HG03159 (cell line): Measurements from ENCODE around the gene MARCHF10.

Experiments
- ATAC-seq: cut with Tn5 transposase; IDR thresholded peaks from one replicate; pipeline ENCODE4 v1.9.1; 2021; ENCODE audit warnings: mild to moderate bottlenecking, moderate library complexity; ENCODE audit not compliant: unreplicated experiment

Gene MARCHF10

GRCh38 chr17:62822080-62822904 lies 14.2 kb upstream of the MARCHF10 start:
- no peak for ATAC-seq

- no peak for ATAC-seq
These were observed 13.3 kb upstream of the MARCHF10 start for GRCh38 chr17:62821189-62822079.

- no peak for ATAC-seq
These were observed 11.6 kb upstream of the MARCHF10 start for GRCh38 chr17:62819511-62820221.

- ATAC-seq = no peak
These were observed 10.4 kb upstream of the MARCHF10 start for GRCh38 chr17:62818526-62818925.

GRCh38 chr17:62816282-62816839 lies 8.2 kb upstream of the MARCHF10 start:
- ATAC-seq = no peak

GRCh38 chr17:62809656-62810055 lies 1.5 kb upstream of the MARCHF10 start:
- no peak for ATAC-seq

- no peak for ATAC-seq
These were observed 459 bp upstream of the MARCHF10 start for GRCh38 chr17:62808576-62808970.

GRCh38 chr17:62805234-62805633 lies 2.9 kb downstream of the MARCHF10 start:
- ATAC-seq = no peak

- no peak for ATAC-seq
These were observed 3.3 kb downstream of the MARCHF10 start for GRCh38 chr17:62804822-62805221.

GRCh38 chr17:62804025-62804424 lies 4.1 kb downstream of the MARCHF10 start:
- ATAC-seq = no peak

GRCh38 chr17:62802561-62803205 lies 5.4 kb downstream of the MARCHF10 start:
- no peak for ATAC-seq

- no peak for ATAC-seq
These were observed 6.5 kb downstream of the MARCHF10 start for GRCh38 chr17:62801553-62802114.

- ATAC-seq = no peak
These were observed 7.5 kb downstream of the MARCHF10 start for GRCh38 chr17:62800585-62800984.

GRCh38 chr17:62797959-62798358 lies 10.2 kb downstream of the MARCHF10 start:
- ATAC-seq = no peak

- ATAC-seq = no peak
These were observed 11.8 kb downstream of the MARCHF10 start for GRCh38 chr17:62796291-62796690.

GRCh38 chr17:62794666-62794971 lies 13.5 kb downstream of the MARCHF10 start:
- ATAC-seq = no peak

- ATAC-seq = no peak
These were observed 14.0 kb downstream of the MARCHF10 start for GRCh38 chr17:62793919-62794665.

- ATAC-seq = no peak
These were observed 15.7 kb downstream of the MARCHF10 start for GRCh38 chr17:62792447-62792800.

- no peak for ATAC-seq
These were observed 16.2 kb downstream of the MARCHF10 start for GRCh38 chr17:62791767-62792446.
